Muscle of leg (tissue), 11 donors: ENCODE results near the gene IMMP1L. TPM values are rescaled to one million over a fixed set of nuclear protein-coding genes. Genes with fewer than 3 reads are reported as not detected.

Experiments
- DNase-seq: peaks from one replicate; pipeline ENCODE4 v3.0.0; 2013
- H3K27ac ChIP-seq: one replicate; pipeline ENCODE4 v1.5.1; 2013; ENCODE audit warnings: mild to moderate bottlenecking, low read length, control low read depth
- H3K27me3 ChIP-seq: one replicate; pipeline ENCODE4 v1.6.1; 2013; ENCODE audit warnings: low read length; ENCODE audit not compliant: control insufficient read depth, insufficient read depth
- H3K36me3 ChIP-seq: one replicate; pipeline ENCODE4 v1.6.1; 2013; ENCODE audit warnings: low read length; ENCODE audit not compliant: control insufficient read depth, insufficient read depth
- H3K4me1 ChIP-seq: one replicate; pipeline ENCODE4 v1.6.1; 2013; ENCODE audit warnings: low read length; ENCODE audit not compliant: control insufficient read depth, insufficient read depth
- H3K4me3 ChIP-seq: one replicate; pipeline ENCODE4 v1.5.1; 2013; ENCODE audit warnings: low read length, control low read depth
- H3K9me3 ChIP-seq: replicated peaks from 2 replicates; pipeline ENCODE4 v1.6.1; 2013; ENCODE audit warnings: low read depth, low read length; ENCODE audit not compliant: control insufficient read depth
- WGBS: methylation state at CpG from one replicate; pipeline ENCODE4 v1.1.5; 2013; ENCODE audit warnings: missing lambda C conversion rate; ENCODE audit not compliant: insufficient coverage; 5-methylcytosine and 5-hydroxymethylcytosine counted together
- polyA plus RNA-seq, 8 donors: library from polyadenylated mRNA; unstranded; fragments of 120-200 nt; gene quantifications; one replicate each; pipeline versions ENCODE4 v1.2.1 to v1.2.3, GENCODE V29; 2013; ENCODE audit warnings: inconsistent platforms in 1 of 8, low replicate concordance in 1 of 8; ENCODE audit not compliant: insufficient read length in 8 of 8, insufficient read depth in 1 of 8
- total RNA-seq: library from RNA; stranded (reverse); fragments of 120-200 nt; gene quantifications from one replicate; pipeline ENCODE4 v1.2.4, GENCODE V29; 2013

The IMMP1L gene
- total and polyA plus RNA-seq, 9 donors = 22.8 to 50.4 (median 26.4) TPM

GRCh38 chr11:31442086-31442485 lies 67.3 kb downstream of the IMMP1L start:
- no peak for DNase-seq
- Histone ChIP-seq H3K9me3 (no peaks in the 10 kb centered on the region), H3K4me3 (no peak overlapping the region), H3K36me3 (peaks cover 1% of the 10 kb centered on the region), H3K4me1 (no peaks in the 10 kb centered on the region), H3K27me3 (no peaks in the 10 kb centered on the region), H3K27ac (no peak overlapping the region)
- WGBS = no CpG with 5 or more reads among the region's 2 CpGs

- no peaks in the 10 kb centered on the region for H3K36me3 ChIP-seq
- no peaks in the 10 kb centered on the region for H3K27me3 ChIP-seq
- H3K4me3 ChIP-seq = no peak overlapping the region
- H3K9me3 ChIP-seq = no peaks in the 10 kb centered on the region
- no peak for DNase-seq
- H3K4me1 ChIP-seq = no peaks in the 10 kb centered on the region
- no peak overlapping the region for H3K27ac ChIP-seq
Measured at GRCh38 chr11:31441296-31441695, 68.1 kb downstream of the IMMP1L start.

GRCh38 chr11:31437742-31438435 lies 71.5 kb downstream of the IMMP1L start:
- WGBS = no CpG with 5 or more reads among the region's 2 CpGs
- Histone ChIP-seq H3K27me3 (no peaks in the 10 kb centered on the region), H3K4me1 (no peaks in the 10 kb centered on the region), H3K4me3 (no peak overlapping the region), H3K27ac (no peak overlapping the region), H3K9me3 (no peaks in the 10 kb centered on the region), H3K36me3 (no peaks in the 10 kb centered on the region)
- DNase-seq = no peak

GRCh38 chr11:31433851-31434250 lies 75.6 kb downstream of the IMMP1L start:
- no peak for DNase-seq

GRCh38 chr11:31424652-31425051 lies 84.8 kb downstream of the IMMP1L start:
- Histone ChIP-seq H3K27me3 (no peaks in the 10 kb centered on the region), H3K4me3 (no peak overlapping the region), H3K9me3 (no peaks in the 10 kb centered on the region), H3K4me1 (no peaks in the 10 kb centered on the region), H3K36me3 (no peaks in the 10 kb centered on the region), H3K27ac (no peak overlapping the region)
- DNase-seq = no peak

More at GRCh38 chr11:31433851-31434250, 75.6 kb downstream of the IMMP1L start:
- Histone ChIP-seq H3K4me1 (no peaks in the 10 kb centered on the region), H3K36me3 (no peaks in the 10 kb centered on the region), H3K9me3 (no peaks in the 10 kb centered on the region), H3K27ac (no peak overlapping the region), H3K4me3 (no peak overlapping the region), H3K27me3 (no peaks in the 10 kb centered on the region)
- WGBS = no CpG with 5 or more reads among the region's 1 CpG

GRCh38 chr11:31422703-31423102 lies 86.7 kb downstream of the IMMP1L start:
- Histone ChIP-seq H3K9me3 (no peaks in the 10 kb centered on the region), H3K27me3 (no peaks in the 10 kb centered on the region), H3K27ac (no peak overlapping the region), H3K36me3 (no peaks in the 10 kb centered on the region), H3K4me3 (no peak overlapping the region), H3K4me1 (no peaks in the 10 kb centered on the region)
- no peak for DNase-seq
- WGBS = 100% methylated on average over 1 of the region's 1 CpG

- no peak for DNase-seq
- Histone ChIP-seq H3K36me3 (no peaks in the 10 kb centered on the region), H3K4me1 (no peaks in the 10 kb centered on the region), H3K27me3 (no peaks in the 10 kb centered on the region), H3K27ac (no peak overlapping the region), H3K4me3 (no peak overlapping the region), H3K9me3 (no peaks in the 10 kb centered on the region)
- no CpG with 5 or more reads among the region's 2 CpGs for WGBS
Measured at GRCh38 chr11:31421820-31422219, 87.6 kb downstream of the IMMP1L start.

GRCh38 chr11:31419669-31420068 lies 89.8 kb downstream of the IMMP1L start:
- Histone ChIP-seq H3K27me3 (no peaks in the 10 kb centered on the region), H3K9me3 (no peaks in the 10 kb centered on the region), H3K27ac (no peak overlapping the region), H3K4me3 (no peak overlapping the region), H3K4me1 (no peaks in the 10 kb centered on the region), H3K36me3 (no peaks in the 10 kb centered on the region)
- no peak for DNase-seq
- WGBS = 17% methylated on average over 1 of the region's 1 CpG

GRCh38 chr11:31419138-31419537 lies 90.3 kb downstream of the IMMP1L start:
- H3K27me3 ChIP-seq = no peaks in the 10 kb centered on the region
- no peak for DNase-seq
- no peaks in the 10 kb centered on the region for H3K4me1 ChIP-seq
- H3K27ac ChIP-seq = no peak overlapping the region
- no peaks in the 10 kb centered on the region for H3K36me3 ChIP-seq
- H3K9me3 ChIP-seq = no peaks in the 10 kb centered on the region
- no peak overlapping the region for H3K4me3 ChIP-seq
- WGBS = no CpG with 5 or more reads among the region's 3 CpGs

- H3K9me3 ChIP-seq = no peaks in the 10 kb centered on the region
- no peak for DNase-seq
- H3K4me1 ChIP-seq = no peaks in the 10 kb centered on the region
- no CpG with 5 or more reads among the region's 2 CpGs for WGBS
- H3K27ac ChIP-seq = no peak overlapping the region
- no peaks in the 10 kb centered on the region for H3K27me3 ChIP-seq
- H3K4me3 ChIP-seq = no peak overlapping the region
- H3K36me3 ChIP-seq = no peaks in the 10 kb centered on the region
Measured at GRCh38 chr11:31417816-31418215, 91.6 kb downstream of the IMMP1L start.

- 50% methylated on average over 1 of the region's 1 CpG for WGBS
- H3K27ac ChIP-seq = no peak overlapping the region
- no peaks in the 10 kb centered on the region for H3K4me1 ChIP-seq
Measured at GRCh38 chr11:31417357-31417756, 92.1 kb downstream of the IMMP1L start.

More at GRCh38 chr11:31417357-31417756, 92.1 kb downstream of the IMMP1L start:
- no peaks in the 10 kb centered on the region for H3K9me3 ChIP-seq
- DNase-seq = no peak
- H3K4me3 ChIP-seq = no peak overlapping the region
- H3K27me3 ChIP-seq = no peaks in the 10 kb centered on the region
- no peaks in the 10 kb centered on the region for H3K36me3 ChIP-seq
